ENCODE data around the gene MOB1A. TPM values are rescaled to one million over a fixed set of nuclear protein-coding genes. Genes with fewer than 3 reads are reported as not detected.

MOB1A gene
- total and polyA plus RNA-seq, 2 experiments from 2014 or later = 36.2 to 111 TPM

DNA sequence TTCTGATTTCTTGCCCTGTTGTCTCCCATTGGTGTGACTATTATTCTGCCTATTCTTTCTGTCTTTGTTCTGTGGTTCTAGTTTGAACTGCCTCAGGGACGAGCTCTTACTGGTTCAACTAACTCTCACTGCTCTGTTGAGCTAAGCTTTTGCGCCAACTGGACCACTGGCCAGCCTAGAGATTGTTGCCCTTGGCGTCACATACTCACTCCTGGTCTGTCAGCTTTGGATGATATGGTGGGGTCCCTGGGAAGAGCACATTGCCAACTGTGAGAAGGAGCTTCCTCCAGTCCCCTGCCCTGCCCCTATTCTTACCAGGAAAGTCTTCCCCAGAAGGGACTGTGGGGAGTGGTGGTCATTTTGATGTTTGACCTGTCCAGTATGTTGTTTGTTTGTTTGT, 25.8 kb upstream of the MOB1A start (continued):
- TF ChIP-seq, protein P1, sequence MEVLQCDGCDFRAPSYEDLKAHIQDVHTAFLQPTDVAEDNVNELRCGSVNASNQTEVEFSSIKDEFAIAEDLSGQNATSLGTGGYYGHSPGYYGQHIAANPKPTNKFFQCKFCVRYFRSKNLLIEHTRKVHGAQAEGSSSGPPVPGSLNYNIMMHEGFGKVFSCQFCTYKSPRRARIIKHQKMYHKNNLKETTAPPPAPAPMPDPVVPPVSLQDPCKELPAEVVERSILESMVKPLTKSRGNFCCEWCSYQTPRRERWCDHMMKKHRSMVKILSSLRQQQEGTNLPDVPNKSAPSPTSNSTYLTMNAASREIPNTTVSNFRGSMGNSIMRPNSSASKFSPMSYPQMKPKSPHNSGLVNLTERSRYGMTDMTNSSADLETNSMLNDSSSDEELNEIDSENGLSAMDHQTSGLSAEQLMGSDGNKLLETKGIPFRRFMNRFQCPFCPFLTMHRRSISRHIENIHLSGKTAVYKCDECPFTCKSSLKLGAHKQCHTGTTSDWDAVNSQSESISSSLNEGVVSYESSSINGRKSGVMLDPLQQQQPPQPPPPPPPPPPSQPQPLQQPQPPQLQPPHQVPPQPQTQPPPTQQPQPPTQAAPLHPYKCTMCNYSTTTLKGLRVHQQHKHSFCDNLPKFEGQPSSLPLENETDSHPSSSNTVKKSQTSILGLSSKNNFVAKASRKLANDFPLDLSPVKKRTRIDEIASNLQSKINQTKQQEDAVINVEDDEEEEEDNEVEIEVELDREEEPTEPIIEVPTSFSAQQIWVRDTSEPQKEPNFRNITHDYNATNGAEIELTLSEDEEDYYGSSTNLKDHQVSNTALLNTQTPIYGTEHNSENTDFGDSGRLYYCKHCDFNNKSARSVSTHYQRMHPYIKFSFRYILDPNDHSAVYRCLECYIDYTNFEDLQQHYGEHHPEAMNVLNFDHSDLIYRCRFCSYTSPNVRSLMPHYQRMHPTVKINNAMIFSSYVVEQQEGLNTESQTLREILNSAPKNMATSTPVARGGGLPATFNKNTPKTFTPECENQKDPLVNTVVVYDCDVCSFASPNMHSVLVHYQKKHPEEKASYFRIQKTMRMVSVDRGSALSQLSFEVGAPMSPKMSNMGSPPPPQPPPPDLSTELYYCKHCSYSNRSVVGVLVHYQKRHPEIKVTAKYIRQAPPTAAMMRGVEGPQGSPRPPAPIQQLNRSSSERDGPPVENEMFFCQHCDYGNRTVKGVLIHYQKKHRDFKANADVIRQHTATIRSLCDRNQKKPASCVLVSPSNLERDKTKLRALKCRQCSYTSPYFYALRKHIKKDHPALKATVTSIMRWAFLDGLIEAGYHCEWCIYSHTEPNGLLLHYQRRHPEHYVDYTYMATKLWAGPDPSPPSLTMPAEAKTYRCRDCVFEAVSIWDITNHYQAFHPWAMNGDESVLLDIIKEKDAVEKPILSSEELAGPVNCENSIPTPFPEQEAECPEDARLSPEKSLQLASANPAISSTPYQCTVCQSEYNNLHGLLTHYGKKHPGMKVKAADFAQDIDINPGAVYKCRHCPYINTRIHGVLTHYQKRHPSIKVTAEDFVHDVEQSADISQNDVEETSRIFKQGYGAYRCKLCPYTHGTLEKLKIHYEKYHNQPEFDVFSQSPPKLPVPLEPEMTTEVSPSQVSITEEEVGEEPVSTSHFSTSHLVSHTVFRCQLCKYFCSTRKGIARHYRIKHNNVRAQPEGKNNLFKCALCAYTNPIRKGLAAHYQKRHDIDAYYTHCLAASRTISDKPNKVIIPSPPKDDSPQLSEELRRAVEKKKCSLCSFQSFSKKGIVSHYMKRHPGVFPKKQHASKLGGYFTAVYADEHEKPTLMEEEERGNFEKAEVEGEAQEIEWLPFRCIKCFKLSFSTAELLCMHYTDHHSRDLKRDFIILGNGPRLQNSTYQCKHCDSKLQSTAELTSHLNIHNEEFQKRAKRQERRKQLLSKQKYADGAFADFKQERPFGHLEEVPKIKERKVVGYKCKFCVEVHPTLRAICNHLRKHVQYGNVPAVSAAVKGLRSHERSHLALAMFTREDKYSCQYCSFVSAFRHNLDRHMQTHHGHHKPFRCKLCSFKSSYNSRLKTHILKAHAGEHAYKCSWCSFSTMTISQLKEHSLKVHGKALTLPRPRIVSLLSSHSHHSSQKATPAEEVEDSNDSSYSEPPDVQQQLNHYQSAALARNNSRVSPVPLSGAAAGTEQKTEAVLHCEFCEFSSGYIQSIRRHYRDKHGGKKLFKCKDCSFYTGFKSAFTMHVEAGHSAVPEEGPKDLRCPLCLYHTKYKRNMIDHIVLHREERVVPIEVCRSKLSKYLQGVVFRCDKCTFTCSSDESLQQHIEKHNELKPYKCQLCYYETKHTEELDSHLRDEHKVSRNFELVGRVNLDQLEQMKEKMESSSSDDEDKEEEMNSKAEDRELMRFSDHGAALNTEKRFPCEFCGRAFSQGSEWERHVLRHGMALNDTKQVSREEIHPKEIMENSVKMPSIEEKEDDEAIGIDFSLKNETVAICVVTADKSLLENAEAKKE (CRISPR knock-in tag; IDR thresholded peaks at IDR 0.05) = no peak
- TF ChIP-seq EZH2 (IDR thresholded peaks at IDR 0.05; ENCODE audit: low read depth, unreplicated experiment) = no peak
- TF ChIP-seq REST (IDR thresholded peaks at IDR 0.05; ENCODE audit: unreplicated experiment) = no peak
- no peak for TF ChIP-seq EZH2phosphoT487 (IDR thresholded peaks at IDR 0.05; ENCODE audit: unreplicated experiment)
- no peak for TF ChIP-seq STAT1 (IDR thresholded peaks at IDR 0.05; ENCODE audit: unreplicated experiment)
- no peak for TF ChIP-seq ZNF114 (CRISPR knock-in tag; IDR thresholded peaks at IDR 0.05)
- TF ChIP-seq, protein P2, sequence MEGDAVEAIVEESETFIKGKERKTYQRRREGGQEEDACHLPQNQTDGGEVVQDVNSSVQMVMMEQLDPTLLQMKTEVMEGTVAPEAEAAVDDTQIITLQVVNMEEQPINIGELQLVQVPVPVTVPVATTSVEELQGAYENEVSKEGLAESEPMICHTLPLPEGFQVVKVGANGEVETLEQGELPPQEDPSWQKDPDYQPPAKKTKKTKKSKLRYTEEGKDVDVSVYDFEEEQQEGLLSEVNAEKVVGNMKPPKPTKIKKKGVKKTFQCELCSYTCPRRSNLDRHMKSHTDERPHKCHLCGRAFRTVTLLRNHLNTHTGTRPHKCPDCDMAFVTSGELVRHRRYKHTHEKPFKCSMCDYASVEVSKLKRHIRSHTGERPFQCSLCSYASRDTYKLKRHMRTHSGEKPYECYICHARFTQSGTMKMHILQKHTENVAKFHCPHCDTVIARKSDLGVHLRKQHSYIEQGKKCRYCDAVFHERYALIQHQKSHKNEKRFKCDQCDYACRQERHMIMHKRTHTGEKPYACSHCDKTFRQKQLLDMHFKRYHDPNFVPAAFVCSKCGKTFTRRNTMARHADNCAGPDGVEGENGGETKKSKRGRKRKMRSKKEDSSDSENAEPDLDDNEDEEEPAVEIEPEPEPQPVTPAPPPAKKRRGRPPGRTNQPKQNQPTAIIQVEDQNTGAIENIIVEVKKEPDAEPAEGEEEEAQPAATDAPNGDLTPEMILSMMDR (conservative IDR thresholded peaks at IDR 0.05; ENCODE audit: low read depth in 2 of 2) = no peak
- TF ChIP-seq, protein P3, sequence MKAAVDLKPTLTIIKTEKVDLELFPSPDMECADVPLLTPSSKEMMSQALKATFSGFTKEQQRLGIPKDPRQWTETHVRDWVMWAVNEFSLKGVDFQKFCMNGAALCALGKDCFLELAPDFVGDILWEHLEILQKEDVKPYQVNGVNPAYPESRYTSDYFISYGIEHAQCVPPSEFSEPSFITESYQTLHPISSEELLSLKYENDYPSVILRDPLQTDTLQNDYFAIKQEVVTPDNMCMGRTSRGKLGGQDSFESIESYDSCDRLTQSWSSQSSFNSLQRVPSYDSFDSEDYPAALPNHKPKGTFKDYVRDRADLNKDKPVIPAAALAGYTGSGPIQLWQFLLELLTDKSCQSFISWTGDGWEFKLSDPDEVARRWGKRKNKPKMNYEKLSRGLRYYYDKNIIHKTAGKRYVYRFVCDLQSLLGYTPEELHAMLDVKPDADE (IDR thresholded peaks at IDR 0.05) = no peak
- TF ChIP-seq CREB1 (CRISPR knock-in tag; IDR thresholded peaks at IDR 0.05; ENCODE audit: low read depth) = no peak
- TF ChIP-seq JUNB (IDR thresholded peaks at IDR 0.05; ENCODE audit: unreplicated experiment) = no peak

Measured in GM23338 (cell line).